Gastrocnemius medialis (tissue), 4 donors: ENCODE data around the gene C2orf81. TPM values are rescaled to one million over a fixed set of nuclear protein-coding genes. Genes with fewer than 3 reads are reported as not detected.
A peak's percentile ranks its signal among the peaks of the same experiment; 100 is the strongest.
"Not testable (repeated sequence)": the region's sequence is repeated elsewhere in the genome, so short reads cannot be mapped to it uniquely, and the experiment has no call there.

Experiments used
- ATAC-seq, 2 donors: fragments of 150-250 bp; one replicate each; pipeline ENCODE4 v1.9.1; 2016
- DNase-seq, 2 donors: peaks; one replicate each; pipeline ENCODE4 v3.0.0-alpha.2; 2019
- H3K27ac ChIP-seq, 4 donors: fragments of 200-600 bp; sonication (generic); 1 replicate in 1 of 4; 2 replicates in 3 of 4; pipeline ENCODE4 v1.5.1; 2016 to 2018; ENCODE audit warnings: mild to moderate bottlenecking in 2 of 4, moderate library complexity in 1 of 4
- H3K27me3 ChIP-seq, 3 donors: fragments of 200-600 bp; sonication (generic) in 2 of 3; 1 replicate in 1 of 3; 2 replicates in 2 of 3; pipeline versions ENCODE4 v1.5.1 to v1.6.0; 2016 to 2019; ENCODE audit warnings: mild to moderate bottlenecking in 1 of 3, moderate library complexity in 1 of 3
- H3K36me3 ChIP-seq, 2 donors: fragments of 200-600 bp; sonication (generic) in 1 of 2; one replicate each; pipeline ENCODE4 v1.5.1; 2017 to 2018
- H3K4me1 ChIP-seq, 2 donors: fragments of 200-600 bp; sonication (generic) in 1 of 2; one replicate each; pipeline ENCODE4 v1.5.1; 2016 to 2017; ENCODE audit warnings: mild to moderate bottlenecking in 2 of 2
- H3K4me3 ChIP-seq, 4 donors: fragments of 200-600 bp; sonication (generic) in 3 of 4; 1 replicate in 1 of 4; 2 replicates in 3 of 4; pipeline ENCODE4 v1.5.1; 2016 to 2019; ENCODE audit warnings: mild to moderate bottlenecking in 2 of 4
- H3K9me3 ChIP-seq, 3 donors: fragments of 200-600 bp; sonication (generic) in 2 of 3; 1 replicate in 1 of 3; 2 replicates in 2 of 3; pipeline ENCODE4 v1.5.1; 2016 to 2019
- POLR2A ChIP-seq, 2 donors: fragments of 450-650 bp; IDR thresholded peaks; one replicate each; pipeline ENCODE4 v1.6.1; 2017; ENCODE audit warnings: antibody characterized with exemption in 2 of 2, mild to moderate bottlenecking in 2 of 2, moderate library complexity in 2 of 2
- in situ Hi-C, 4 donors: fragments of 200-750 bp; cut with MboI; loops; one replicate each; pipeline versions ENCODE4 v1.15.0 to v1.8.0; 2017; ENCODE audit warnings: low sequenced_read_pairs in 4 of 4
- intact Hi-C: fragments of 100-400 bp; cut with DNase I; formaldehyde crosslinking; loops from one replicate; pipeline ENCODE4 v1.15.1; 2023; ENCODE audit warnings: low total_unique reads
- total RNA-seq, 4 donors: library from RNA; depleted of rRNA; stranded (reverse); fragments of >200 nt; gene quantifications; one replicate each; pipeline versions ENCODE4 v1.1.0 to v1.2.3, GENCODE V29; 2016
- TF ChIP-seq, protein P1 (sequence below), 5 experiments: fragments of 450-650 bp in 3 of 5; fragments of 200-600 bp in 2 of 5; sonication (generic) in 2 of 5; IDR thresholded peaks in 4 of 5; conservative IDR thresholded peaks in 1 of 5; 1 replicate in 4 of 5; 2 replicates in 1 of 5; pipeline ENCODE4 v1.5.1; 2016 to 2019; ENCODE audit warnings: antibody characterized with exemption in 5 of 5, mild to moderate bottlenecking in 3 of 5, moderate library complexity in 3 of 5

Gene C2orf81
- total RNA-seq, result under 1 TPM in 1 of 4 donors, not detected in 3; 0.24 TPM

DNA sequence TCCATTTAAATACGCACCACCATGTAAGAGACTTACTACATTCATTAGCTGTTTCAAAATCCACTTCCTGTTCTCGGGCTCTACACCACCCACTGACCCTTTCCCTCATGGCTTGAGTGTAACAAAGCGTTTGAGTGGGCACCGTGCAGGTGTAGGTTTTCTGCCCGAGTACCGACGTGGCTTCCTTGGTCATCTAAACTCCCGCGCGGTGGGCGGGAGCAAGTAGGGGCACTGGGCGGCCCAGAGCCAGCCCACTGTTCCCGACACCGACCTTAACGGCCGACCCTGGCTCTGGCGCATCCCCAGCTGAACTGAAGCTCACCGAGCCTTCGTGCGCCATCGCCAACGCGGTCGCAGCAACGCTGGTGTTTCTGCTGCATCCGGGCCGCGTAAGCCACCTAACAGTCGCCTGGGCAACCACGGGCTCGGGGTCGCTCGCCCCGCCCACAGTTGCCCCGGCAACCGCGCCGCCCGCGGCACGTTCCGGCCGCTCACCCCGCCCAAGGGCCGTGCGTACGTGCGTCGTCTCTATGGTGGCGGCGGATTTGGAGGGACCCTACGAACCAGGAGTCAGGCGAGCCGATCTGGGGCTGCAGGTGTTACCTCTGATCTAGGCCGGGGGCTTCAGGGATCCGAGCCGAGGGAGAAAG lies at the start of gene C2orf81, which contains the start of gene WDR54:
Gene C2orf81 (minus strand): TSS at position 399 of the 650 bp plus-strand sequence. CDS start 59 bp downstream, at position 340.
Gene WDR54 (plus strand): TSS at position 510 of the 650 bp plus-strand sequence. CDS start 424 bp downstream, outside the sequence.
- peak; percentile 40 to 49 for DNase-seq
- intact Hi-C loops, result no loop called here
- TF ChIP-seq POLR2A (IDR thresholded peaks at IDR 0.05), result no peak
- TF ChIP-seq, protein P1, sequence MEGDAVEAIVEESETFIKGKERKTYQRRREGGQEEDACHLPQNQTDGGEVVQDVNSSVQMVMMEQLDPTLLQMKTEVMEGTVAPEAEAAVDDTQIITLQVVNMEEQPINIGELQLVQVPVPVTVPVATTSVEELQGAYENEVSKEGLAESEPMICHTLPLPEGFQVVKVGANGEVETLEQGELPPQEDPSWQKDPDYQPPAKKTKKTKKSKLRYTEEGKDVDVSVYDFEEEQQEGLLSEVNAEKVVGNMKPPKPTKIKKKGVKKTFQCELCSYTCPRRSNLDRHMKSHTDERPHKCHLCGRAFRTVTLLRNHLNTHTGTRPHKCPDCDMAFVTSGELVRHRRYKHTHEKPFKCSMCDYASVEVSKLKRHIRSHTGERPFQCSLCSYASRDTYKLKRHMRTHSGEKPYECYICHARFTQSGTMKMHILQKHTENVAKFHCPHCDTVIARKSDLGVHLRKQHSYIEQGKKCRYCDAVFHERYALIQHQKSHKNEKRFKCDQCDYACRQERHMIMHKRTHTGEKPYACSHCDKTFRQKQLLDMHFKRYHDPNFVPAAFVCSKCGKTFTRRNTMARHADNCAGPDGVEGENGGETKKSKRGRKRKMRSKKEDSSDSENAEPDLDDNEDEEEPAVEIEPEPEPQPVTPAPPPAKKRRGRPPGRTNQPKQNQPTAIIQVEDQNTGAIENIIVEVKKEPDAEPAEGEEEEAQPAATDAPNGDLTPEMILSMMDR (IDR thresholded peaks at IDR 0.05 in 4 of 5, conservative IDR thresholded peaks at IDR 0.05 in 1 of 5), result no peak
- Histone ChIP-seq H3K36me3 (no peaks in the 10 kb centered on the region), H3K4me1 (peaks cover 5 to 9% of the 10 kb centered on the region in 2 donors), H3K9me3 (no peaks in the 10 kb centered on the region), H3K27me3 (peaks cover 17 to 33% (median 24%) of the 10 kb centered on the region in 3 donors), H3K27ac (peak within 1 kb of the TSS in 1 of 4 donors; percentile 38), H3K4me3 (peak within 1 kb of the TSS; percentile 57 to 64 (median 58))
- ATAC-seq, result peak; percentile 72 to 73
- in situ Hi-C loops, result no loop called here

DNA sequence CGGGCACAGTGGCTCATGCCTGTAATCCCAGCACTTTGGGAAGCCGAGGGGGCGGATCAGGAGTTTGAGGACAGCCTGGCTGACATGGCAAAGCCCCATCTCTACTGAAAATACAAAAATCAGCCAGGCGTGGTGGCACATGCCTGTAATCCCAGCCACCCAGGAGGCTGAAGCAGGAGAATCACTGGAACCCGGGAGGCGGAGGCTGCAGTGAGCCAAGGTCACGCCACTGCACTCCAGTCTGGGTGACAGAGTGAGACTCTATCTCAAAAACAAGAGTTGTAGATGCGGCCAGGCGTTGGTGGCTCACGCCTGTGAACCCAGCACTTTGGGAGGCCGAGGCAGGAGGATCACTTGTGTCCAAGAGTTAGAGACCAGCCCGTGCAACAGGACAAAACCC lies 49.3 kb upstream of the C2orf81 start:
- H3K9me3 ChIP-seq, H3K4me3 ChIP-seq, H3K27me3 ChIP-seq, intact Hi-C loops, ATAC-seq, DNase-seq: not testable (repeated sequence)
- Histone ChIP-seq H3K36me3 (peaks cover 0 to 17% of the 10 kb centered on the region in 2 donors), H3K4me1 (peaks cover 24 to 31% of the 10 kb centered on the region in 2 donors), H3K27ac (peak overlapping the region in 2 of 4 donors; percentile 22 to 47)
- in situ Hi-C loops, result loop anchor here in 1 of 4 donors (25.0 kb wide), 1 partner anchor 367 kb away; the partner anchor contains the start of gene HK2

DNA sequence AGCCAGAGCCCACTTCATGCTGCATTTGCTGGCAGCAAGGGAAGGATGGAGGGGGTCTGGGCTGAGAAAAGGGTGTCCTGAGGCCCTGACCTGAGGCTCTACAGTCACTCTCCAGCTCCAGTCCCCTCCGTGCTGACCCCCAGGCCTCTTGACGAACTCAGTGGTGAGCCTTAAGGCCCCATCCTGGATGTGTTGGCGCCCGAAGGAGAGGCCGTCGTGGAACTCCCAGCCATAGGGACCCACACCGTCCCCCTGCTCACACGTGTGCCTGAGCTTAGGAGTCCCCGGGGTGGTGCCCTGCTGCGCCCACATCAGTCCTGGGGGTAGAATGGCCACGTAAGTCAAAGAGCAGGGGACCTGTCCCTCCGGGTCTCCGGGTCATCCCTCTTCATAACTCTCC lies 43.0 kb upstream of the C2orf81 start:
- no peak for ATAC-seq
- peak overlapping the region; percentile 84 to 93 (median 89) for H3K27ac ChIP-seq
- no peaks in the 10 kb centered on the region for H3K27me3 ChIP-seq
- no peak for DNase-seq
- H3K9me3 ChIP-seq, result no peaks in the 10 kb centered on the region
- no peak for TF ChIP-seq POLR2A (IDR thresholded peaks at IDR 0.05)
- TF ChIP-seq, protein P1 (IDR thresholded peaks at IDR 0.05 in 4 of 5, conservative IDR thresholded peaks at IDR 0.05 in 1 of 5), result no peak
- intact Hi-C loops (no loop called here), in situ Hi-C loops (loop anchor here in 1 of 4 donors (25.0 kb wide), 1 partner anchor 373 kb away; the partner anchor contains the start of gene HK2)
- H3K4me1 ChIP-seq, result peaks cover 13 to 16% of the 10 kb centered on the region in 2 donors
- H3K4me3 ChIP-seq, result peak overlapping the region; percentile 91 to 95 (median 94)
- H3K36me3 ChIP-seq, result peaks cover 0 to 20% of the 10 kb centered on the region in 2 donors

DNA sequence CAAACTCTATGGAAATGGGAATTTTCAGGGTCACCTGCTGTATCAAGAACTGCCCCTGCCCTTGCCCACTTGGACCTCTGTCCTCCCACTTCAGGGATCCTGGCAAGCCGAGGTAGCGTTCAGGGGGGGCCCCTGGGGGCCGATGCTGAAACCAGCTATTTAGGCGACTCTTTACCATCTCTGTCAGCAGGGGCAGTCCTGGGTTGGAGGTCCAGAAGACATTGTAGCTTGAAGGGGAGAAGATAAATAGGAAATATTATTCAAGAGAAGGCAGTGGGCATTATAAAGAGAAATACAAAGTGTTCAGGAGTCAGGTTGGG lies 41.3 kb upstream of the C2orf81 start:
- DNase-seq (no peak), ATAC-seq (no peak)
- TF ChIP-seq POLR2A (IDR thresholded peaks at IDR 0.05), result no peak
- TF ChIP-seq, protein P1 (IDR thresholded peaks at IDR 0.05 in 4 of 5, conservative IDR thresholded peaks at IDR 0.05 in 1 of 5), result no peak
- Histone ChIP-seq H3K36me3 (peaks cover 0 to 20% of the 10 kb centered on the region in 2 donors), H3K27ac (no peak overlapping the region), H3K4me1 (peaks cover 19 to 23% of the 10 kb centered on the region in 2 donors), H3K27me3 (no peaks in the 10 kb centered on the region), H3K9me3 (no peaks in the 10 kb centered on the region), H3K4me3 (no peak overlapping the region)
- intact Hi-C loops, result no loop called here
- in situ Hi-C loops, result loop anchor here in 1 of 4 donors (25.0 kb wide), 1 partner anchor 375 kb away; the partner anchor contains the start of gene HK2

DNA sequence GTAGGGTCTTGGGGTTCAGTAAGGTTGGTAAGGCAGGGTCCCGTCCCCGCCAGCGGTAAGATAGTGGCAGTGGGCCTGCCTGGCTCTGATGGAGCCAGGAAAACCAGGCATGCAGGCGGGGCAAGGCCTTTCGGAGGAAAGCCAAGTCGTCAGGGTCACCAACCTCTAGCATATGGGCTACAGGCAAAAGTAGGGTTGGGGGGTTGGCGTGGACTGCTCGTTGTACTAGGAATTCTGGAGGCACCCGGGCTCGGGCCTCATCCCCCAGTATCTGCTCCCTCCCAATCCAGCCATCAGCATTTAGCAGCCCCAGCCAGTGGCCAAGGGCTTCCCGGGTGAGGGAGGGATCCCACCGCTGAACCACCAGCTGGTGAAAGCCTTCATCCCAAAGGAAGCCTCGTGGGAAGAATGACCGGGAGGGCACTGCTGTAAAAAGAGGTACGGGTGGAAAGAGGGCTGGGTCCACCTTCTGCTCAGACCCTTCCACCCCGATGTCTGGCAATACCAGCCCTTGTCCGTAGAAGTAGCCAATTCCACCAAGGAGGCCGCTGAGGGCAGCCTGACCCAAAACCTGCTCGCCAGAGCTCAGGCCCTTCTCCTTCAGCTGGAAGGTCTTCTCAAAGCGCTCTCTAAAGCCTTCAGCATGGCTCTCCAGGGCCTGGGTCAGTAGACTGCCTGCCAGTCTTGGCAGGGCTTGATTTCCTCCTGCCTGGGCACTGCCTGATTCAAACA lies 40.8 kb upstream of the C2orf81 start:
- DNase-seq, result no peak
- peaks cover 0 to 20% of the 10 kb centered on the region in 2 donors for H3K36me3 ChIP-seq
- H3K27me3 ChIP-seq, result no peaks in the 10 kb centered on the region
- intact Hi-C loops (no loop called here), in situ Hi-C loops (loop anchor here in 1 of 4 donors (25.0 kb wide), 1 partner anchor 375 kb away; the partner anchor contains the start of gene HK2)
- TF ChIP-seq, protein P1 (IDR thresholded peaks at IDR 0.05 in 4 of 5, conservative IDR thresholded peaks at IDR 0.05 in 1 of 5), result no peak
- TF ChIP-seq POLR2A (IDR thresholded peaks at IDR 0.05), result no peak
- no peak for ATAC-seq
- no peaks in the 10 kb centered on the region for H3K9me3 ChIP-seq
- no peak overlapping the region for H3K27ac ChIP-seq
- no peak overlapping the region for H3K4me3 ChIP-seq
- peaks cover 20 to 25% of the 10 kb centered on the region in 2 donors for H3K4me1 ChIP-seq
